ENCODE measurements around the gene C2orf81. TPM values are rescaled to one million over a fixed set of nuclear protein-coding genes. Genes with fewer than 3 reads are reported as not detected.
"Not testable (repeated sequence)": the region's sequence is repeated elsewhere in the genome, so short reads cannot be mapped to it uniquely, and the experiment has no call there.

Gene C2orf81
- polyA plus RNA-seq, 1 experiment, result 0.67 TPM

DNA sequence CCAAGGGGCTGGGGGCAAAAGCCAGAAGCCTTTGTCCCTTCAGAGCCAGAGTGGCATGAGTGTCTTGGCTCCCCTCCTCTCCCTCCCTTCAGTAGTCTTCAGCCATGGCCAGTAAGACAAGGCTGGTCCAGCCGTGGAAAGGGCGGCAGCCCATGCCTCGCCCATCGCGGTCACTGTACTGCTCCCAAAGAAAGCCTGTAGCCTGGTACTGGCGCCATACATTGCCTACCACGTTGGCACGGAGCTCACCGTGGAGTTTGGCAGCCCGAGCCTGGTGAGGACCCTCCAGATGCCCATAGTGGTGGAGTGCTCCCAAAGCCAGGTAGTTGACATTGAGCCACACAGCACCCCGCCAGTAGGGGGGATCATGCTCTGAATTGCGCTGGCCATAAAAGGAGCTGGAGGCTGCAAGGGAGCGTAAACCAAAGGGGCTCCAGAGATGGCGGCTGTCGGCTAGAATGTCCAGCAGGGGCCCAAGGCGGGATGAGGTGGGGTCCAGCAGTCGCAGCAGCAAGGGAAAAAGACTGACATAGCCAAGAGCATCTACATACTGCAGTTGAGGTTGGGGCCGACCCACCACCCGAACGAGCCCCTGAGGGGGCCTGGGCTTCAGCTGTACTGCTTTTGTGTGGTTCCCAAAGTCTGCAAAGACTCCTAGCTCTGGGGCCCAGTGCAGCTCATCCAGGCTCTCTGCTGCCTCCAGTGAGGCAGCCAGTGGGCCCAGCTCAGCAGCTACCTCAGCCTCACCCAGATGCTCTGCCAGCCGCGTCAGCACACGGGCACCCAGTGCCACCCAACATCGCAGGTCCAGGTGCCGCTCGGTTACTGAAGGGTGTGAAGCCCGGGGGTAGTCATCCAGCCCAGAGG is 40.0 kb upstream of the C2orf81 start:
- peaks cover 15% of the 10 kb centered on the region for H3K36me3 ChIP-seq (ENCODE audit: control insufficient read depth, insufficient read depth, low read length)
- H3K4me3 ChIP-seq (ENCODE audit: low read depth, low read length), result no peak overlapping the region
- TF ChIP-seq, protein P1, sequence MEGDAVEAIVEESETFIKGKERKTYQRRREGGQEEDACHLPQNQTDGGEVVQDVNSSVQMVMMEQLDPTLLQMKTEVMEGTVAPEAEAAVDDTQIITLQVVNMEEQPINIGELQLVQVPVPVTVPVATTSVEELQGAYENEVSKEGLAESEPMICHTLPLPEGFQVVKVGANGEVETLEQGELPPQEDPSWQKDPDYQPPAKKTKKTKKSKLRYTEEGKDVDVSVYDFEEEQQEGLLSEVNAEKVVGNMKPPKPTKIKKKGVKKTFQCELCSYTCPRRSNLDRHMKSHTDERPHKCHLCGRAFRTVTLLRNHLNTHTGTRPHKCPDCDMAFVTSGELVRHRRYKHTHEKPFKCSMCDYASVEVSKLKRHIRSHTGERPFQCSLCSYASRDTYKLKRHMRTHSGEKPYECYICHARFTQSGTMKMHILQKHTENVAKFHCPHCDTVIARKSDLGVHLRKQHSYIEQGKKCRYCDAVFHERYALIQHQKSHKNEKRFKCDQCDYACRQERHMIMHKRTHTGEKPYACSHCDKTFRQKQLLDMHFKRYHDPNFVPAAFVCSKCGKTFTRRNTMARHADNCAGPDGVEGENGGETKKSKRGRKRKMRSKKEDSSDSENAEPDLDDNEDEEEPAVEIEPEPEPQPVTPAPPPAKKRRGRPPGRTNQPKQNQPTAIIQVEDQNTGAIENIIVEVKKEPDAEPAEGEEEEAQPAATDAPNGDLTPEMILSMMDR (IDR thresholded peaks at IDR 0.05; ENCODE audit: insufficient read depth, low read depth, low read length), result 0 out of 2 replicates have a peak, but pooled peaks have one; percentile 23
- no peaks in the 10 kb centered on the region for H3K27me3 ChIP-seq (ENCODE audit: control insufficient read depth, insufficient read depth, low read length)
- no peak for DNase-seq (ENCODE audit: low read depth)
- POLR2A ChIA-PET, result no interaction called here
- CTCF ChIA-PET, result interaction anchor here (0.6 to 1.2 kb wide), 3 partner anchors 21 to 126 kb away, joined by 3 read pairs; no protein-coding TSS in a partner anchor

DNA sequence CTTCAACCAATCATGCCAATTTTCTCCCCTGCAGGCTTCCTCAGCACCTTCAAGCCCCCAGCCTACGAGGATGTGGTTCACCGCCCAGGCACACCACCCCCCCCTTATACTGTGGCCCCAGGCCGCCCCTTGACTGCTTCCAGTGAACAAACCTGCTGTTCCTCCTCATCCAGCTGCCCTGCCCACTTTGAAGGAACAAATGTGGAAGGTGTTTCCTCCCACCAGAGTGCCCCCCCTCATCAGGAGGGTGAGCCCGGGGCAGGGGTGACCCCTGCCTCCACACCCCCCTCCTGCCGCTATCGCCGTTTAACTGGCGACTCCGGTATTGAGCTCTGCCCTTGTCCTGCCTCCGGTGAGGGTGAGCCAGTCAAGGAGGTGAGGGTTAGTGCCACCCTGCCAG is 38.8 kb upstream of the C2orf81 start:
- H3K27me3 ChIP-seq (ENCODE audit: control insufficient read depth, insufficient read depth, low read length); DNase-seq (ENCODE audit: low read depth); POLR2A ChIA-PET; H3K4me3 ChIP-seq (ENCODE audit: low read depth, low read length): not testable (repeated sequence)
- H3K36me3 ChIP-seq (ENCODE audit: control insufficient read depth, insufficient read depth, low read length), result peaks cover 15% of the 10 kb centered on the region
- CTCF ChIA-PET, result interaction anchor here (1.2 kb wide), 1 partner anchor 127 kb away, joined by 3 read pairs; no protein-coding TSS in a partner anchor

DNA sequence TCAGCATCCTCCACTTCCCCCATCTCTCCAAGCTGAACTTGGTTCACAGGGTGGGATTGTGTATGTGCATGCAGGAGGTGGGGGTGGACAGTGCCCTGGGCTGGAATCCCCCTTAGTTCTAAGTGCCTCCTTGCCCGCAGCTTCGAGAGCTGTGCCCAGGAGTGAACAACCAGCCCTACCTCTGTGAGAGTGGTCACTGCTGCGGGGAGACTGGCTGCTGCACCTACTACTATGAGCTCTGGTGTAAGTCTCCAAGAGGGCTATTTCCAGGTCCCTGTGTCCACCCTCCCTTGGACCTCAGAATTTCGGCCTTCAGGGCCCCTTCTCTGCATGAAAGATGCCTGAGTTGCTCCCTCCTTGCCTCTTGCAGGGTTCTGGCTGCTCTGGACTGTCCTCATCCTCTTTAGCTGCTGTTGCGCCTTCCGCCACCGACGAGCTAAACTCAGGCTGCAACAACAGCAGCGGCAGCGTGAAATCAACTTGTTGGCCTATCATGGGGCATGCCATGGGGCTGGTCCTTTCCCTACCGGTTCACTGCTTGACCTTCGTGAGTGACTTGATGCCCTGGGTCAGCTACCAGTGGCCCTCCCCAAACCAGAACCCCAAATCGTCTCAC is 38.2 kb upstream of the C2orf81 start:
- H3K4me3 ChIP-seq (ENCODE audit: low read depth, low read length); CTCF ChIA-PET: not testable (repeated sequence)

DNA sequence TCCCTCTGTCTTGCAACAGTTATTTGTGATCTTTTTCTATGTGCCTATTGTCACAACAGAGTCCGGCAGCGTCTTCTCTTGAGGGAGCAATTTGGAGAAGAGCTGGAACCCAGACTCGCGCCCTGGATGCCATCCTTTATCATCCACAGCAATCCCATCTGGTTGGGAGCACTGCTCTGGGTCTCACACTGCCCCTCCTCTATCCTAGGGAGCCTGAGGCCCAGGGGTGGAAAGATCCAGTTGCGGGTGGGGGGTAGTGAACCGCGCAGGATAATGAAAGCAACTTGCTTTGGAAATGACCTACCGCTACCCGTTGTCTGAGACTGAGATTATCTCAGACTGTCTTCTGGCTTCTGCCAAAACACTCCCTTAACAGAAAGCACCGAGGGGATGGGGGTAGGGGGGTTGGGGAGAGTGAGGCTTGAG is 37.5 kb upstream of the C2orf81 start:
- CTCF ChIA-PET, result interaction anchor here (1.3 to 2.3 kb wide), 2 partner anchors 8 to 124 kb away, joined by 4 to 11 read pairs; no protein-coding TSS in a partner anchor
- DNase-seq (ENCODE audit: low read depth), result no peak
- peak overlapping the region; percentile 86 for H3K4me3 ChIP-seq (ENCODE audit: low read depth, low read length)
- POLR2A ChIA-PET, result interaction anchor here (0.6 kb wide), 1 partner anchor 19 kb away, joined by 5 read pairs; no protein-coding TSS in a partner anchor
- TF ChIP-seq, protein P1 (IDR thresholded peaks at IDR 0.05; ENCODE audit: insufficient read depth, low read depth, low read length), result no peak
- H3K36me3 ChIP-seq (ENCODE audit: control insufficient read depth, insufficient read depth, low read length), result peaks cover 15% of the 10 kb centered on the region
- no peaks in the 10 kb centered on the region for H3K27me3 ChIP-seq (ENCODE audit: control insufficient read depth, insufficient read depth, low read length)

More for the DNA sequence above, 38.2 kb upstream of the C2orf81 start:
- H3K27me3 ChIP-seq (ENCODE audit: control insufficient read depth, insufficient read depth, low read length); DNase-seq (ENCODE audit: low read depth); POLR2A ChIA-PET: not testable (repeated sequence)
- peaks cover 15% of the 10 kb centered on the region for H3K36me3 ChIP-seq (ENCODE audit: control insufficient read depth, insufficient read depth, low read length)

DNA sequence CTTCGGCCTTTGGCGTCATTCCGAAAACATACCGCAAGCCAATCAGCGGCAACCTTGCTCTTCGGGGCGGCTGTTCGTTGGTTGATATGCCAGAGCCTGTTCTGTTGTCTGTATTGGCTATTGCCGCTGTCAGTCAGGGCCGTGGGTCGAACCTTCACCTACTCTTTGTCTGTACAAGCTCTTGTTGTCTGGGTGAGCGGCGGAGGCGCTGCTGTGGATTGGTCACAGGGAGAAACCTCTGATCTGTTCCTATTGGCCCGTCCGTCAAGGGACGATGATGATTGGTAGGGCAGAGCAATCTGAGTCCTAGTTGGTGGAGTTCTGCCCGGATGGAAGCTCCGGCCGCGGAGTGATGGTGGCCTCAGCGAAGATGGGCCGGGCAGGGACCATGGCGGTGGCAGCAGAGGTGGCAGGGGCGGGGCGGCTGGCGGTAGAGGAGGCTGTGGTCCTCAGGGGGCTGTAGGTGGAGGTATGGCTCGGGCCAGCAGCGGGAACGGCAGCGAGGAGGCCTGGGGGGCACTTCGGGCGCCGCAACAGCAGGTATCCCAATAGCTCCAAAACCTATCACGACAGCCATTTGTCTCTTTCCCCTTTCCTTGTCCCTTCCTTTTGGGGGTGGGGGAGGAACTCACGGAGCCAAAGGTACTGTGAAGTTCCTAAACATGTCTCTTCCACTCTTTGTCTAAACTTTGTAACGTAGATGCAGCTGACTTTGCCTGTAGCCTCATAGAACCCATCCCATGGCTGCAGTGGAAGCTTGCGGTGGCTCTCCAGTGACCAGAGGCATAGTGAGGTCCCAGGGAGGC is 36.9 kb upstream of the C2orf81 start, which contains the start of gene WBP1:
WBP1 (plus strand) TSS at position 307 of the 806 bp plus-strand sequence; CDS start at position 472, 165 bp downstream.
- DNase-seq (ENCODE audit: low read depth), result peak; percentile 100
- H3K27me3 ChIP-seq (ENCODE audit: control insufficient read depth, insufficient read depth, low read length), result no peaks in the 10 kb centered on the region
- H3K36me3 ChIP-seq (ENCODE audit: control insufficient read depth, insufficient read depth, low read length), result peaks cover 15% of the 10 kb centered on the region
- ChIA-PET POLR2A (interaction anchor here (0.6 kb wide), 1 partner anchor 20 kb away, joined by 5 read pairs; no protein-coding TSS in a partner anchor), CTCF (interaction anchor here (1.3 to 2.3 kb wide), 2 partner anchors 9 to 123 kb away, joined by 4 to 11 read pairs; no protein-coding TSS in a partner anchor)
- peak within 1 kb of the TSS; percentile 86 for H3K4me3 ChIP-seq (ENCODE audit: low read depth, low read length)
- TF ChIP-seq, protein P1 (IDR thresholded peaks at IDR 0.05; ENCODE audit: insufficient read depth, low read depth, low read length), result no peak
